ENCODE measurements around the gene CLCF1. TPM values are rescaled to one million over a fixed set of nuclear protein-coding genes. Genes with fewer than 3 reads are reported as not detected.

Gene CLCF1
- total RNA-seq, 1 experiment from 2014 or later, result 2.1 TPM

DNA sequence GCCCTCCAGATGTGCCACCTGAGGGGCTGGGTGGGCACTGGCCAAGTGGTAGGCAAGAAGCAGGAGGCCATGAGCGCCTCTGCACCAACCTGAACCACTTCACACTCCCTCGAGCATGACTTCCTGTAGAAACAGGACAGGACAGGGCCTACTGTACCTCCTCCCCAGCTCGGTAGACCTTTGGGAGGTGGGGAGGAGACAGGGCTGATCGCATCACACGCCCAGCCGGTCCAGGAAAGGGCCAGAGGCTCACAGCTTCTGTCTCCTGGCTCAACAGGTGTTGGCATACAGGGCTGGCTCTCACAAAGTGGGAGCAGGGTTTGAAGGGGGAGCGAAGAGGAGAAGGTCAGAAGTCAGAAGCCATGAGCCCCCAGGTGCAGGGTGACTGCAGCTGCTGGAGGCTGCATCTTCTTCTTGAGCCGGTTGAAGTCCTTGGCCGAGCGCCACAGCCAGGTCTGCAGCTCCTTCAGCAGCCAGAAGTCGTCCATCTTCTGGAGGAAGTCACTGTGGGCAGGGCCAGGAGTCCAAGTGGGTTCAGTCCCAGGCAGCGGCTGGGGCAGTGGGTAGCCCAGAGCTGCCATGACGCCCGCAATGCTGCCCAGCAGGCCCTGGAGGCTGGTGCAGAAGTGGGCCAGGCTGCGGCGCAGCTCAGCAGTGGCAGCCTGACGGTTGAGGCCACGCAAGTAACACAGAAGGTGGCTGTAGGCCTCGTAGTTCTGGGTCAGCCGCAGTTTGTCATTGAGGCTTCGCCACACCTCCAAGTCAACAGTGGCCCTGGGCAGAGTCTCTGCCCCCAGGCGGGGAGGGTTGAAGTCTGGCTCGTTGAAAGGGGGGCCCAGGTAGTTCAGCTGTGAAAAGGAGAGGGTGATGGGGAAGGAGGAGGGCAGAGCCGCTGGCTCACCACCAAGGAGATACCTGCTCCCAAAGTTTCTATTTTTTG is 8.3 kb downstream of the CLCF1 start:
- H2AK5ac ChIP-seq (ENCODE audit: insufficient read length, low read length), result no peak overlapping the region
- H3K23me2 ChIP-seq (ENCODE audit: insufficient read length, low read depth, low read length, poor library complexity, severe bottlenecking), result peaks cover 3% of the 10 kb centered on the region
- peaks cover 2% of the 10 kb centered on the region; the same call in 1 of the 2 replicates for H3K4me1 ChIP-seq (ENCODE audit: insufficient read depth, low read length)
- H2BK20ac ChIP-seq (ENCODE audit: low read depth, low read length, poor library complexity, severe bottlenecking), result no peak overlapping the region
- H3T11ph ChIP-seq (ENCODE audit: low read length), result no peak overlapping the region
- Mint-ChIP-seq H3K4me3 (no peak overlapping the region), H3K9me3 (no peaks in the 10 kb centered on the region), H3K36me3 (ENCODE audit: insufficient read depth in 1 of 3, low read depth in 3 of 3) (no peaks in the 10 kb centered on the region), H3K27me3 (ENCODE audit: low read depth) (peaks cover 65% of the 10 kb centered on the region), H3K27ac (no peak overlapping the region), H3K4me1 (peaks cover 17% of the 10 kb centered on the region in 2 experiments)
- H3K14ac ChIP-seq (ENCODE audit: insufficient read depth, low read length), result peak overlapping the region; percentile 67; the same call in 1 of the 2 replicates
- no peaks in the 10 kb centered on the region for H3K79me1 ChIP-seq (ENCODE audit: insufficient read depth, low read depth, low read length, poor library complexity, severe bottlenecking)
- H4K91ac ChIP-seq (ENCODE audit: insufficient read length, low read depth, low read length), result no peak overlapping the region
- no peak for DNase-seq
- no peak overlapping the region for H3K9ac ChIP-seq (ENCODE audit: extremely low read depth, insufficient read length, low read length)
- peaks cover 3% of the 10 kb centered on the region for H4K20me1 ChIP-seq (ENCODE audit: control insufficient read depth, insufficient read depth, insufficient read length)
- H4K8ac ChIP-seq (replicated peaks; ENCODE audit: insufficient read length, low read depth, low read length), result no peak overlapping the region
- H3K4ac ChIP-seq (ENCODE audit: low read depth, low read length), result no peak overlapping the region
- no peak overlapping the region for H2BK120ac ChIP-seq (ENCODE audit: low read depth, low read length, poor library complexity, severe bottlenecking)
- WGBS (ENCODE audit: extremely low coverage, insufficient read length, low lambda C conversion rate), result no CpG with 5 or more reads among the region's 24 CpGs
- no peak overlapping the region for H3K23ac ChIP-seq (ENCODE audit: insufficient read length, low read depth, low read length)
- H3K56ac ChIP-seq (ENCODE audit: insufficient read length, low read depth, low read length), result no peak overlapping the region
- no peak overlapping the region for H3K27ac ChIP-seq (ENCODE audit: insufficient read length, low read depth, low read length)
- H3K79me2 ChIP-seq (ENCODE audit: insufficient read depth, low read length), result no peaks in the 10 kb centered on the region
- H3K9me3 ChIP-seq (ENCODE audit: control insufficient read depth, low read depth, low read length), result no peaks in the 10 kb centered on the region
- H3K4me2 ChIP-seq (ENCODE audit: insufficient read depth, insufficient read length, low read length), result no peak overlapping the region
- H3K18ac ChIP-seq (ENCODE audit: insufficient read length, low read depth, low read length), result no peak overlapping the region
- H3K27me3 ChIP-seq (ENCODE audit: insufficient read depth, low read length), result no peaks in the 10 kb centered on the region; the same call in 1 of the 2 replicates
- H2AFZ ChIP-seq (ENCODE audit: low read length), result no peak overlapping the region
- H4K5ac ChIP-seq (ENCODE audit: insufficient read length, low read depth, low read length), result no peak overlapping the region
- no peak overlapping the region for H2BK15ac ChIP-seq (ENCODE audit: low read depth, low read length)
- TF ChIP-seq, protein P1, sequence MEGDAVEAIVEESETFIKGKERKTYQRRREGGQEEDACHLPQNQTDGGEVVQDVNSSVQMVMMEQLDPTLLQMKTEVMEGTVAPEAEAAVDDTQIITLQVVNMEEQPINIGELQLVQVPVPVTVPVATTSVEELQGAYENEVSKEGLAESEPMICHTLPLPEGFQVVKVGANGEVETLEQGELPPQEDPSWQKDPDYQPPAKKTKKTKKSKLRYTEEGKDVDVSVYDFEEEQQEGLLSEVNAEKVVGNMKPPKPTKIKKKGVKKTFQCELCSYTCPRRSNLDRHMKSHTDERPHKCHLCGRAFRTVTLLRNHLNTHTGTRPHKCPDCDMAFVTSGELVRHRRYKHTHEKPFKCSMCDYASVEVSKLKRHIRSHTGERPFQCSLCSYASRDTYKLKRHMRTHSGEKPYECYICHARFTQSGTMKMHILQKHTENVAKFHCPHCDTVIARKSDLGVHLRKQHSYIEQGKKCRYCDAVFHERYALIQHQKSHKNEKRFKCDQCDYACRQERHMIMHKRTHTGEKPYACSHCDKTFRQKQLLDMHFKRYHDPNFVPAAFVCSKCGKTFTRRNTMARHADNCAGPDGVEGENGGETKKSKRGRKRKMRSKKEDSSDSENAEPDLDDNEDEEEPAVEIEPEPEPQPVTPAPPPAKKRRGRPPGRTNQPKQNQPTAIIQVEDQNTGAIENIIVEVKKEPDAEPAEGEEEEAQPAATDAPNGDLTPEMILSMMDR (conservative IDR thresholded peaks at IDR 0.05), result no peak
- H2BK12ac ChIP-seq (ENCODE audit: insufficient read length, low read depth, low read length), result no peak overlapping the region
- H2BK5ac ChIP-seq (ENCODE audit: insufficient read length, low read length), result no peak overlapping the region

Data from H9 (cell line).